Activated naive CD4-positive, alpha-beta T cell treated with anti-CD3 and anti-CD28 coated beads for 36 hours (primary cell): ENCODE measurements around the gene LRIG2. TPM values are rescaled to one million over a fixed set of nuclear protein-coding genes. Genes with fewer than 3 reads are reported as not detected.
"Not testable (repeated sequence)": the region's sequence is repeated elsewhere in the genome, so short reads cannot be mapped to it uniquely, and the experiment has no call there.

Experiments used
- CTCF ChIA-PET: fragments of 350-600 bp; sonication (Branson Sonifier 250); formaldehyde crosslinking; loops from one replicate; lab custom pipeline; 2021; ENCODE audit warnings: antibody characterized with exemption; lab: Charles Lee
- DNase-seq: peaks from one replicate; pipeline ENCODE4 v3.0.0-alpha.2; 2020
- H3K27ac Mint-ChIP-seq: one replicate; pipeline ENCODE4 v1.8.0; 2021; ENCODE audit warnings: mild to moderate bottlenecking, mixed read lengths
- H3K27me3 Mint-ChIP-seq: one replicate; pipeline ENCODE4 v1.8.0; 2021; ENCODE audit warnings: low read depth, mixed read lengths
- H3K36me3 Mint-ChIP-seq: one replicate; pipeline ENCODE4 v1.8.0; 2021; ENCODE audit warnings: low read depth, mixed read lengths
- H3K4me1 Mint-ChIP-seq: one replicate; pipeline ENCODE4 v1.8.0; 2021; ENCODE audit warnings: low read depth, mixed read lengths
- H3K4me3 Mint-ChIP-seq: one replicate; pipeline ENCODE4 v1.8.0; 2021; ENCODE audit warnings: mild to moderate bottlenecking, moderate library complexity, mixed read lengths
- H3K9me3 Mint-ChIP-seq: one replicate; pipeline ENCODE4 v1.8.0; 2021; ENCODE audit warnings: mixed read lengths
- intact Hi-C: fragments of 100-400 bp; cut with micrococcal nuclease; formaldehyde crosslinking; loops from one replicate; pipeline ENCODE4 v1.15.1; 2023
- total RNA-seq, 2 experiments: library from RNA; stranded (reverse); gene quantifications; one replicate each; pipeline ENCODE4 v1.2.3, GENCODE V29; 2021

Gene LRIG2
- total RNA-seq, 2 experiments from 2014 or later = 7.7 to 9.1 TPM

DNA sequence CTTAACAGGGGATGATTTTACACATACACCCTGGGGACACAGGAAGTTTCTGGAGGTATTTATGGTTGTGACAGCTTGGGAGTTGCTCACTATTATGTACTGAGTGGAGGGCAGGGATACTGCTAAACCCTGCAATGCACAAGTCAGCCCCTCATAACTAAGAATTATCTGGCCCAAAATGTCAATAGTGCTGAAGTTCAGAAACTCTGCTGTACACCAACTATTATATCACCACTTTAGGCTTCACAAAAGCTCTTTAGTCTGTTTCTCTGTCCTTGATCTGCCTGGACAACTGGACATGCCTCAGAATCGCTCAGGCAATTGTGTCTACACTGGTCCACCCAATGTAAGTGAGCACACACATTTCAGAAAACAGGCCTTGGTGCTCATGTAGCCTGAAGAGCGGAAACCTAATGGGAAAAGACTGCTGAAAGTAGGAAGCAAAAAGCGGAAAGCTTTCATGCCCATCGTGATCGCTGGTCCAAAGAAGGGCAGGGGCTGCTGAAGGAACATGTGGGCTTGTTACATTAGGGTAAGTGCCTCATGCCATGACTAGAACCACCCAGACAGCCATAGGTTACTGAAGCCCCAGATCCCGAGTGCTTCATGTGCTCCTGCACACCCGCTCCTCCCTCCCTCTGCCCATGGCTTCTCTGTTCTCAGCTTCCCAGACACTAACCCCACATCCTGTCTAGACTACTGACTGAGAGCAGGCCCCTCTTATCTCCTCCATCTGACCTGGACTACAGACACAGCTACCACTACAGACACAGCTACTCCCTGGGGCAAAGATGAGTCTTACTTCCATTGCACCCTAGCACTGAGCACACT, 73.5 kb downstream of the LRIG2 start:
- no peaks in the 10 kb centered on the region for H3K27me3 Mint-ChIP-seq
- CTCF ChIA-PET = no interaction called here

DNA sequence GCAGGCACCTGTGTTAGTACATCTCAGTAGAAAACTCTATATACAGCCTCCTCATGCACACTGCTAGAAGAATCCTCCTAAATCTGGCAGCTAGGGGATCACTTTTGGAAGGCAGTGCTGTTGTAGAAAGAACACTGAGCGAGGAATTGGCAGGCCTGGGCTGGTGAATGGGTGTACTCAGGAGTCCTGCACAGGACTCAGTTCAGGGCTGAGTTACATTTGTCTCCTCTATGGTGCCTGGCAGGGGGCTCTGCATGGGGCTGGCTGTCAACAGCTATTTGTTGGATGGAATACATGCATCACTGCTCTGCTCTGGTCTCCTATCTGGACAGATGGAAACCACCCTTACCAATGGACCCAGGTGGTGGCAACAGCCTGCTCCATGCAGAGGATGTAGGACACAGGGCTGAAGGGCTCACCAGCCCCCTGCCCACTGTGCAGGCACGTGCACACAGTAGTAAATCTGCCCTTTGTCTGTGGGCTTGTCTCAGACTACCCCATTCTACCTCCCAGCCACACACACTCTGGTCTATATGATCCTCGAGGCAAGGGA, 74.2 kb downstream of the LRIG2 start:
- intact Hi-C loops = no loop called here
- CTCF ChIA-PET = no interaction called here

More for the DNA sequence above, 73.5 kb downstream of the LRIG2 start:
- DNase-seq = no peak
- Mint-ChIP-seq H3K27ac (no peak overlapping the region), H3K36me3 (no peaks in the 10 kb centered on the region), H3K4me3 (no peak overlapping the region), H3K4me1 (peaks cover 36% of the 10 kb centered on the region), H3K9me3 (no peaks in the 10 kb centered on the region)
- intact Hi-C loops = no loop called here

DNA sequence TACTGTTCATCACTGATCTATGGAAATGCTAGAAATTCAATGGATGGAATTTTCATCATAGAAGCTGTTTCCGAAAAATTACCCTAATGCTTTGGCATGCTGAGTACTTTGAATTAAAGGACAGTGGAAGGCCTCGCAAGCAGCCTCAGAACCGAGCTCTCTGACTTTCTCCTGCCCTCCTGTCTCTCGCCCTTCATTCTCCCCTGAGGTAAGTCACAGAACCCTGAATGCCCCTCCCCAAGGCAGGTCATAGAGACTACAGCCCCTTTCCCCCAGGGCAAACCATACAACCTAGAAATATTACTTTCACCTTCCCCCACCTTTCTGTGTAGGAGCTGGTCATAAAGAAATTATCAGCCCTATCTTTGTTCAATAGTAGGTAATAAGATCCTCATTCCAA, 74.8 kb downstream of the LRIG2 start:
- intact Hi-C loops = no loop called here
- Mint-ChIP-seq H3K9me3 (no peaks in the 10 kb centered on the region), H3K27me3 (no peaks in the 10 kb centered on the region), H3K4me1 (peaks cover 24% of the 10 kb centered on the region), H3K4me3 (no peak overlapping the region), H3K27ac (no peak overlapping the region), H3K36me3 (no peaks in the 10 kb centered on the region)
- no peak for DNase-seq
- CTCF ChIA-PET = interaction anchor here (0.6 kb wide), 1 partner anchor 918 kb away, joined by 3 read pairs; no protein-coding TSS in a partner anchor

More for the DNA sequence above, 74.2 kb downstream of the LRIG2 start:
- peaks cover 31% of the 10 kb centered on the region for H3K4me1 Mint-ChIP-seq
- H3K9me3 Mint-ChIP-seq = no peaks in the 10 kb centered on the region
- H3K27me3 Mint-ChIP-seq = no peaks in the 10 kb centered on the region
- no peak overlapping the region for H3K27ac Mint-ChIP-seq
- DNase-seq = no peak
- H3K4me3 Mint-ChIP-seq = no peak overlapping the region
- H3K36me3 Mint-ChIP-seq = no peaks in the 10 kb centered on the region

DNA sequence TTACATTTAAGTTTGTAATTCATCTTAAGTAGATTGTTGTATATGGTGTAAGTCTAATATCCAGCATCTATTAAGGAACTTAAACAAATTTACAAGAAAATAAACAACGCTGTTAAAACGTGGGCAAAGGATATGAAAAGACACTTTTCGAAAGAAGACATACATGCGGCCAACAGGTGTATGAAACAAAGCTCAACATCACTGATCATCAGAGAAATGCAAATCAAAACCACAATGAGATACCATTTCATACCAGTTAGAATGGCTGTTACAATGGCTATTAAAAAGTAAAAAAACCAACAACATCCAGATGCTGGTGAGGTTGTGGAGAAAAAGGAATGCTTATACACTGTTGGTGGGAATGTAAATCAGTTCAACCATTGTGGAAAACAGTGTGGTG, 77.5 kb downstream of the LRIG2 start:
- H3K9me3 Mint-ChIP-seq, DNase-seq, CTCF ChIA-PET, H3K27ac Mint-ChIP-seq, H3K27me3 Mint-ChIP-seq, intact Hi-C loops, H3K4me3 Mint-ChIP-seq, H3K36me3 Mint-ChIP-seq: not testable (repeated sequence)
- peaks cover 20% of the 10 kb centered on the region for H3K4me1 Mint-ChIP-seq

DNA sequence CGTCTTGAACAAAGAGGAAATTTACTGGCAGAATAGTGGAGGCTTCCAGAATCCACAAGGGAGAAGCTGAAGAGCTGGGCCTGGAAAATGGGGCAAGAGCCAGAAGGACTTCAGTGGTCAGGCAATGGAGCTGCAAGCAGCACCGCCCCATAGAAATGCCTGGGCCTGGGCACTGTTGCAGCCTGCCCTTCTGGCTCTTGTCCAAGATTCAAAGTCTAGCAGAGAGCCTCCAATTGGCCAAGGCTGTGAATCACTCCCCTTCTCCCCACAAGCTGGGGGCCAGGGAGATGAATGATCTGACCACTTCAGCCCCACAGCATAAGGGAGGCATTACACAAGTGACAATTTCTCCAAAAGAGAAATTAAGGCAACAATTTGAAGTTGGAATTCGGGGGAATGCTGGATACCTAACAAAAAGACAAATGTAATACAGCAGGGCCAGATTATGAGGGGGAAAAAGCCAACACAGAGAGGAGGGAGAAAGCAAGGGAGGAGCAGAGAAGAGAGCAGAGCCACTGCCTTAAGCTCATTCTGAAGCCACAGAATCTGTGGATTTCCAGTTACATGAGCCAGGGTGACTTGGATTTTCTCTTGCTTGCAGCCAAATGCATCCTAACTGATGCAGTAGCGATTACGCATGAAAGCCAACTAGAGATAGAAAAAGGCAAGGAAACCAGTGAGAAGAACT, 80.3 kb downstream of the LRIG2 start:
- no peaks in the 10 kb centered on the region for H3K27me3 Mint-ChIP-seq
- no peak overlapping the region for H3K27ac Mint-ChIP-seq
- peaks cover 12% of the 10 kb centered on the region for H3K9me3 Mint-ChIP-seq

DNA sequence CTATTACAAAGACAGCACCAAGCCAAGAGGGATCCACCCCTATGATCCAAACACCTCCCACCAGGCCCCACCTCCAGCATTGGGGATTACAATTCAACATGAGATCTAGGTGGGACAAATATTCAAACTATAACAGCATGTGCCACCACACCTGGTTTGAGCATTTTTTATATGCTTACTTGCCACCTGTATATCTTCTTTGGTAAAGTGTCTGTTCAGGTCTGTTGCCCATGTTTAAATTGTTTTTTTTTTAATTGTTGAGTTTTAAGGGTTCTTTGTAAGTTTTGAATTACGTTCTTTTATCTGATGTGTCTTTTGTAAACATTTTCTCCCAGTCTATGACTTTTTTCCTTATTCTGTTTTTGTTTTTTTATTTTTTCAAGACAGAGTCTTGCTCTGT, 83.4 kb downstream of the LRIG2 start:
- DNase-seq = no peak
- H3K36me3 Mint-ChIP-seq = no peaks in the 10 kb centered on the region
- H3K4me3 Mint-ChIP-seq = no peak overlapping the region
- no peaks in the 10 kb centered on the region for H3K4me1 Mint-ChIP-seq
- CTCF ChIA-PET = no interaction called here
- no peak overlapping the region for H3K27ac Mint-ChIP-seq
- peaks cover 17% of the 10 kb centered on the region for H3K9me3 Mint-ChIP-seq
- intact Hi-C loops = no loop called here
- no peaks in the 10 kb centered on the region for H3K27me3 Mint-ChIP-seq

More for the DNA sequence above, 80.3 kb downstream of the LRIG2 start:
- CTCF ChIA-PET = no interaction called here
- H3K4me1 Mint-ChIP-seq = no peaks in the 10 kb centered on the region
- no peaks in the 10 kb centered on the region for H3K36me3 Mint-ChIP-seq
- no peak for DNase-seq
- intact Hi-C loops = no loop called here
- no peak overlapping the region for H3K4me3 Mint-ChIP-seq

DNA sequence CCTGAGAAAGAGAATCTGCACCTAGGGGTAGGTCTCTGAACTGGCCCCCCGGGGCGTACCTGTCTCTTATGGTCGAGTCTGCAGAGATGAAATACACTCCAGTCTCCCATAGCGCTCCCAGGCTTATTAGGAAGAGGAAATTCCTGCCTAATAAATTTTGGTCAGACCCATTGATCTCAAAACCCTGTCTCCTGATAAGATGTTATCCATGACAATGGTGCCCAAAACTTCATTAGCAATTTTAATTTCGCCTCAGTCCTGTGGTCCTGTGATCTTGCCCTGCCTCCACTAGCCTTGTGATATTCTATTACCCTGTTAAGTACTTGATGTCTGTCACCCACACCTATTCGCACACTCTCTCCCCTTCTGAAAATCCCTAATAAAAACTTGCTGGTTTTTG, 85.7 kb downstream of the LRIG2 start:
- H3K4me3 Mint-ChIP-seq, intact Hi-C loops, H3K4me1 Mint-ChIP-seq, H3K27me3 Mint-ChIP-seq, H3K36me3 Mint-ChIP-seq, CTCF ChIA-PET, H3K27ac Mint-ChIP-seq, DNase-seq: not testable (repeated sequence)
- H3K9me3 Mint-ChIP-seq = peaks cover 17% of the 10 kb centered on the region

DNA sequence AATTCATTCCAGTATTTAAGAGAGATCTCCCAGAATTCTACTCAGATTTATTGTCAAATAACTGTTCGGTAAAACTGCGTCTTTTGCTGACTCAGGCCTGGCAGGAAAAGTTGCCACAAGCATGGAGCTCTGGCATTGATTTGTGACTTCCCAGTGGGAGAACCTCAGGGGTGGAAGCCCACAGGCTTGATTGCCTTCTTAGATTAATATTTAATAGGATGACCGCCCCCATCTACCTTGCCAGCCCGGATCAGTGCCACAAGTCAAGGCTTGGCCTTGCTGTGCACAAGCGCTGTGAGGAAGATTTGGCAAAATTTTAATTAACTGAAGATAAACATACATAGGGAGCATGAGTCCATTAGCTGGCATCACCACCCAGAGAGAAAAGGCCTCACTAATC, 93.5 kb downstream of the LRIG2 start:
- no peaks in the 10 kb centered on the region for H3K4me1 Mint-ChIP-seq

DNA sequence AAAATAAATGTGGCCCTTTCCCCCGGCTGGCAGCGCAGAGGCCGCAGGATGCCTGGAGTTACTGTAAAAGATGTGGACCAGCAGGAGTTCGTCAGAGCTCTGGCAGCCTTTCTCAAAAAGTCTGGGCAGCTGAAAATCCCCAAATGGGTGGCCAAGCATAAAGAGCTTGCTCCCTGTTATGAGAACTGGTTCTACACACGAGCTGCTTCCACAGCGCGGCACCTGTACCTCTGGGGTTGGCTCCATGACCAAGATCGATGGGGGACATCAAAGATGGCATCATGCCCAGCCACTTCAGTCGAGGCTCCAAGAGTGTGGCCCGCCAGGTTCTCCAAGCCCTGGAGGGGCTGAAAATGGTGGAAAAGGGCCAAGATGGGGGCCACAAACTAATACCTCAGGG, 95.9 kb downstream of the LRIG2 start:
- Mint-ChIP-seq H3K9me3 (peaks cover 17% of the 10 kb centered on the region), H3K4me3 (no peak overlapping the region), H3K27me3 (peaks cover 10% of the 10 kb centered on the region), H3K36me3 (no peaks in the 10 kb centered on the region), H3K4me1 (no peaks in the 10 kb centered on the region), H3K27ac (no peak overlapping the region)
- no peak for DNase-seq
- CTCF ChIA-PET = no interaction called here
- intact Hi-C loops = no loop called here

More for the DNA sequence above, 93.5 kb downstream of the LRIG2 start:
- intact Hi-C loops = no loop called here
- no peak for DNase-seq
- no peaks in the 10 kb centered on the region for H3K36me3 Mint-ChIP-seq
- H3K27ac Mint-ChIP-seq = no peak overlapping the region
- H3K9me3 Mint-ChIP-seq = no peaks in the 10 kb centered on the region
- CTCF ChIA-PET = no interaction called here
- H3K4me3 Mint-ChIP-seq = no peak overlapping the region
- H3K27me3 Mint-ChIP-seq = peaks cover 8% of the 10 kb centered on the region

DNA sequence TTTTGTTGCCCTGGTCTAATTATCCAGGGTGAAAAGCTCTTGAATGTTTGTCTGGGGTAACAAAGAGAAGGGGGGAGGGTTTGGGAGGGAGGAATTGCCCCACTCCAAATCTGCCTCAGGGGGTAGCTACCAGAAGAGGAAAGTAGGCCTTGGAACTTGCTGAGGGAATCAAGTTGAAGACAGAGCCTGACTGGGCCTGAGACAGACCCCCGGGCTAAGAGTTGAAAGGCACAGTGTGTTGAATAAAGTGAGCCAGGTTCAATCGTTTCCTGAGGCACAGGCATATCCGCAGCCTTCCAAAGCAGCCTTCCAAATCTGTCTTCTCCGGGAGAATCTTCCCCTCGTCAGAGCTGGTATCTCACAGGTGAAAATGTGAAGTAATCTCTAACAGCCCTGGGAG, 96.6 kb downstream of the LRIG2 start:
- Mint-ChIP-seq H3K27ac (no peak overlapping the region), H3K4me3 (no peak overlapping the region), H3K4me1 (no peaks in the 10 kb centered on the region), H3K27me3 (peaks cover 10% of the 10 kb centered on the region), H3K36me3 (no peaks in the 10 kb centered on the region), H3K9me3 (peaks cover 17% of the 10 kb centered on the region)
- CTCF ChIA-PET = no interaction called here
- no peak for DNase-seq
- intact Hi-C loops = no loop called here

DNA sequence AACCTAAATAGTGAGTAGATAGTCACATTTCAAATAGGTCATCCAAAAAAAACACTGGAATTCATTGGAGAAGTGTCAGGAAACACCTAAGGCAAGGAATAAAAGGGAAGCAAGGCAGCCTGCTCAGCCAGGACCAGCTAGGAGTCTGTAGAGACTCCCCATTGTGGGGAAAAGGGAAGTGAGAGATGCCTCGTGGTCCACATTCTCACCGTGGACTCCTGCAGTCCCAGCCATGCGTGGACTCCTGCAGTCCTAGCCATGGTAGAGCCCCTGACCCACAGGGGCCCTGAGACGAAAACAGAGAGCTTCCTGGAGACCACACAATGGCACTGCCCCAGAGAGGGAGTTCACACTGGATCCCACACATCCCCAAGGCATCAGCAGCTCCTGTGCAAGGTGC, 97.5 kb downstream of the LRIG2 start:
- Mint-ChIP-seq H3K36me3 (no peaks in the 10 kb centered on the region), H3K4me1 (no peaks in the 10 kb centered on the region), H3K4me3 (no peak overlapping the region), H3K27me3 (peaks cover 5% of the 10 kb centered on the region), H3K27ac (no peak overlapping the region), H3K9me3 (peaks cover 17% of the 10 kb centered on the region)
- CTCF ChIA-PET = no interaction called here
- intact Hi-C loops = no loop called here
- DNase-seq = no peak

DNA sequence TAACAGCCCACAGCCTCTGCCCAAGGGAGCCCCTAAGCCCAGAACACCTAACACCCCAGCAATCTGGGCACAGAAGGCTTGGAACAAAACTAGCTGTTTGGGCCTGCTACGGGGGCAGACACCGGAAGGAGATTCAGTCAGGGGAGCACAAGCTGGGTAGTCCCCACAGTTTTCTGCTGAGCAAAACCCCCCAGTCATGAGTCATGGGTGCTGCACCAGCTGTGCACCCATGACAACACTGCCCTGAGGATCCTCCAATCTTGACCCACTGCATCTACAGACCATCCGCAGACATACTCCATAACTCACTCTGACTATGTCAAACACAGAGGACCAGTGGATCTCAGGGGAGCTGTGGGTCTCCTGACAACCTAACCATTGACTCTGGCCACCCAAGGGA, 105.1 kb downstream of the LRIG2 start:
- Mint-ChIP-seq H3K27ac (no peak overlapping the region), H3K4me3 (no peak overlapping the region), H3K4me1 (no peaks in the 10 kb centered on the region), H3K36me3 (no peaks in the 10 kb centered on the region), H3K9me3 (peaks cover 7% of the 10 kb centered on the region), H3K27me3 (peaks cover 11% of the 10 kb centered on the region)
- intact Hi-C loops = no loop called here
- CTCF ChIA-PET = interaction anchor here (1.3 kb wide), 1 partner anchor 105 kb away, joined by 4 read pairs; the partner anchor contains the start of gene LRIG2
- no peak for DNase-seq
